AG09319 (cell line): Measurements from ENCODE around the gene PRCD.
"Not testable (repeated sequence)": the region's sequence is repeated elsewhere in the genome, so short reads cannot be mapped to it uniquely, and the experiment has no call there.

ENCODE experiments used
- DNase-seq: peaks from one replicate; pipeline ENCODE4 v3.0.0-alpha.2; 2010; ENCODE audit warnings: low read depth; ENCODE audit errors: extremely low read depth
- CTCF ChIP-seq: IDR thresholded peaks from 2 replicates; pipeline ENCODE4 v1.5.1; 2011; ENCODE audit warnings: low read depth, mild to moderate bottlenecking, inconsistent platforms, low read length, moderate library complexity

The PRCD gene

GRCh38 chr17:76500747-76501017 lies 39.2 kb upstream of the PRCD start:
- no peak for TF ChIP-seq CTCF
- DNase-seq, result no peak

GRCh38 chr17:76501018-76501826 lies 38.6 kb upstream of the PRCD start, which contains the start of gene RHBDF2:
Gene RHBDF2 (minus strand): TSS chr17:76501423. CDS start chr17:76481524, 19,899 bp downstream.
- no peak for DNase-seq
- TF ChIP-seq CTCF, result no peak

- TF ChIP-seq CTCF, result no peak
- DNase-seq, result no peak
Observed at GRCh38 chr17:76501827-76502307, 38.0 kb upstream of the PRCD start.

GRCh38 chr17:76502341-76503211 lies 37.3 kb upstream of the PRCD start:
- no peak for TF ChIP-seq CTCF
- no peak for DNase-seq

GRCh38 chr17:76504117-76504516 lies 35.7 kb upstream of the PRCD start:
- DNase-seq, result no peak
- no peak; the same call in 1 of the 2 replicates for TF ChIP-seq CTCF

GRCh38 chr17:76506408-76507345 lies 33.2 kb upstream of the PRCD start:
- no peak for DNase-seq
- TF ChIP-seq CTCF, result peak; percentile 86

- not testable (repeated sequence) for DNase-seq
Observed at GRCh38 chr17:76508472-76509063, 31.3 kb upstream of the PRCD start.
